Endodermal cell (in vitro differentiated cells): Measurements from ENCODE around the gene RARRES2. TPM values are rescaled to one million over a fixed set of nuclear protein-coding genes. Genes with fewer than 3 reads are reported as not detected.
A peak's percentile ranks its signal among the peaks of the same experiment; 100 is the strongest.

ENCODE experiments used
- DNase-seq: peaks from one replicate; pipeline ENCODE4 v3.0.0-alpha.2; 2017
- H3K27ac ChIP-seq: 2 replicates; pipeline ENCODE4 v1.5.1; 2013; ENCODE audit warnings: mild to moderate bottlenecking, low read depth, low read length, moderate library complexity
- H3K27me3 ChIP-seq: 2 replicates; pipeline ENCODE4 v1.6.1; 2013; ENCODE audit warnings: mild to moderate bottlenecking, low read length, moderate library complexity; ENCODE audit not compliant: insufficient read depth, control insufficient read depth, poor library complexity, severe bottlenecking
- H3K36me3 ChIP-seq: 2 replicates; pipeline ENCODE4 v1.7.0; 2013; ENCODE audit warnings: mild to moderate bottlenecking, low read length, moderate library complexity; ENCODE audit not compliant: control insufficient read depth, insufficient read depth
- H3K4me1 ChIP-seq: one replicate; pipeline ENCODE4 v1.7.0; 2013; ENCODE audit warnings: low read length; ENCODE audit not compliant: control insufficient read depth, insufficient read depth
- H3K4me3 ChIP-seq: 2 replicates; pipeline ENCODE4 v1.5.1; 2013; ENCODE audit warnings: mild to moderate bottlenecking, low read length, moderate library complexity
- H3K9ac ChIP-seq: 2 replicates; pipeline ENCODE4 v1.6.1; 2013; ENCODE audit warnings: mild to moderate bottlenecking, low read length, moderate library complexity; ENCODE audit not compliant: poor library complexity, severe bottlenecking; ENCODE audit errors: extremely low read depth
- H3K9me3 ChIP-seq: 2 replicates; pipeline ENCODE4 v1.6.1; 2013; ENCODE audit warnings: mild to moderate bottlenecking, low read length, moderate library complexity; ENCODE audit not compliant: control insufficient read depth
- H3K27ac Mint-ChIP-seq: 2 replicates; pipeline ENCODE4 v1.8.0; 2020; ENCODE audit warnings: mixed read lengths
- H3K27me3 Mint-ChIP-seq: 2 replicates; pipeline ENCODE4 v1.8.0; 2021; ENCODE audit warnings: mild to moderate bottlenecking, mixed read lengths; ENCODE audit not compliant: insufficient read depth
- H3K36me3 Mint-ChIP-seq: 2 replicates; pipeline ENCODE4 v1.8.0; 2020; ENCODE audit warnings: low read depth, mixed read lengths
- H3K4me1 Mint-ChIP-seq: 2 replicates; pipeline ENCODE4 v1.8.0; 2020; ENCODE audit warnings: mixed read lengths
- H3K4me3 Mint-ChIP-seq: 2 replicates; pipeline ENCODE4 v1.8.0; 2020; ENCODE audit warnings: mild to moderate bottlenecking, moderate library complexity, mixed read lengths
- H3K9me3 Mint-ChIP-seq: 2 replicates; pipeline ENCODE4 v1.8.0; 2020; ENCODE audit warnings: mild to moderate bottlenecking, mixed read lengths
- WGBS, 2 experiments: methylation state at CpG; one replicate each; pipeline versions ENCODE4 v1.1.5 to v1.1.7; 2013; ENCODE audit warnings: missing lambda C conversion rate in 2 of 2, mixed read lengths in 1 of 2; ENCODE audit not compliant: insufficient coverage in 1 of 2, insufficient read length in 1 of 2; 5-methylcytosine and 5-hydroxymethylcytosine counted together
- total RNA-seq, 2 donors: library from RNA; stranded (reverse); fragmentation: NEBNext Ultra II Directional in 1 of 2; extraction: Animal tissue kit (Norgen Biotek cat#: 25700) in 1 of 2; gene quantifications; 2 replicates in 1 of 2; 3 replicates in 1 of 2; pipeline ENCODE4 v1.2.1, GENCODE V29; 2021
- TF ChIP-seq, protein P1 (sequence below): fragments of 200-600 bp; sonication (generic); conservative IDR thresholded peaks from 2 replicates; pipeline ENCODE4 v1.5.0; 2021; ENCODE audit warnings: antibody characterized with exemption, mild to moderate bottlenecking

The RARRES2 gene
- total RNA-seq, 2 donors from 2014 or later = 32.2 to 48.2 TPM

DNA sequence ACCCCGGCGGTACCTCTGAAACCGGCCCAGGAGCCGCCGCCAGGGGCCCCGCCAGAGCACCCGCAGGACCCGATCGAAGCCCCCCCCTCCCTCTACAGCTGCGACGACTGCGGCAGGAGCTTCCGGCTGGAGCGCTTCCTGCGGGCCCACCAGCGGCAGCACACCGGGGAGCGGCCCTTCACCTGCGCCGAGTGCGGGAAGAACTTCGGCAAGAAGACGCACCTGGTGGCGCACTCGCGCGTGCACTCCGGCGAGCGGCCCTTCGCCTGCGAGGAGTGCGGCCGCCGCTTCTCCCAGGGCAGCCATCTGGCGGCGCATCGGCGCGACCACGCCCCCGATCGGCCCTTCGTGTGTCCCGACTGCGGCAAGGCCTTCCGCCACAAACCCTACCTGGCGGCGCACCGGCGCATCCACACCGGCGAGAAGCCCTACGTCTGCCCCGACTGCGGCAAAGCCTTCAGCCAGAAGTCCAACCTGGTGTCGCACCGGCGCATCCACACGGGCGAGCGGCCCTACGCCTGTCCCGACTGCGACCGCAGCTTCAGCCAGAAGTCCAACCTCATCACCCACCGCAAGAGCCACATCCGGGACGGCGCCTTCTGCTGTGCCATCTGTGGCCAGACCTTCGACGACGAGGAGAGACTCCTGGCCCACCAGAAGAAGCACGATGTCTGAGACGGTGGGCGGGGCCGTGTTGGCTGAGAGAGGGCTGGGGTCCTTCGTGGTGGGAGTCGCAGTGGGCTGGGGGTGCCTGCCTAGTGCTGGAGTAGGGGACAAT, 31.0 kb upstream of the RARRES2 start:
- Mint-ChIP-seq H3K36me3 (peaks cover 36% of the 10 kb centered on the region), H3K27me3 (no peaks in the 10 kb centered on the region), H3K9me3 (no peaks in the 10 kb centered on the region), H3K4me1 (peaks cover 53% of the 10 kb centered on the region), H3K27ac (peak overlapping the region; percentile 72), H3K4me3 (no peak overlapping the region)
- Histone ChIP-seq H3K4me1 (peaks cover 26% of the 10 kb centered on the region), H3K9me3 (no peaks in the 10 kb centered on the region), H3K36me3 (peaks cover 37% of the 10 kb centered on the region), H3K9ac (no peak overlapping the region), H3K4me3 (no peak overlapping the region), H3K27me3 (no peaks in the 10 kb centered on the region), H3K27ac (no peak overlapping the region)
- 96% methylated on average over 63 to 79 of the region's 79 CpGs for WGBS, 2 experiments
- DNase-seq = peak; percentile 56
- TF ChIP-seq, protein P1, sequence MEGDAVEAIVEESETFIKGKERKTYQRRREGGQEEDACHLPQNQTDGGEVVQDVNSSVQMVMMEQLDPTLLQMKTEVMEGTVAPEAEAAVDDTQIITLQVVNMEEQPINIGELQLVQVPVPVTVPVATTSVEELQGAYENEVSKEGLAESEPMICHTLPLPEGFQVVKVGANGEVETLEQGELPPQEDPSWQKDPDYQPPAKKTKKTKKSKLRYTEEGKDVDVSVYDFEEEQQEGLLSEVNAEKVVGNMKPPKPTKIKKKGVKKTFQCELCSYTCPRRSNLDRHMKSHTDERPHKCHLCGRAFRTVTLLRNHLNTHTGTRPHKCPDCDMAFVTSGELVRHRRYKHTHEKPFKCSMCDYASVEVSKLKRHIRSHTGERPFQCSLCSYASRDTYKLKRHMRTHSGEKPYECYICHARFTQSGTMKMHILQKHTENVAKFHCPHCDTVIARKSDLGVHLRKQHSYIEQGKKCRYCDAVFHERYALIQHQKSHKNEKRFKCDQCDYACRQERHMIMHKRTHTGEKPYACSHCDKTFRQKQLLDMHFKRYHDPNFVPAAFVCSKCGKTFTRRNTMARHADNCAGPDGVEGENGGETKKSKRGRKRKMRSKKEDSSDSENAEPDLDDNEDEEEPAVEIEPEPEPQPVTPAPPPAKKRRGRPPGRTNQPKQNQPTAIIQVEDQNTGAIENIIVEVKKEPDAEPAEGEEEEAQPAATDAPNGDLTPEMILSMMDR = no peak

DNA sequence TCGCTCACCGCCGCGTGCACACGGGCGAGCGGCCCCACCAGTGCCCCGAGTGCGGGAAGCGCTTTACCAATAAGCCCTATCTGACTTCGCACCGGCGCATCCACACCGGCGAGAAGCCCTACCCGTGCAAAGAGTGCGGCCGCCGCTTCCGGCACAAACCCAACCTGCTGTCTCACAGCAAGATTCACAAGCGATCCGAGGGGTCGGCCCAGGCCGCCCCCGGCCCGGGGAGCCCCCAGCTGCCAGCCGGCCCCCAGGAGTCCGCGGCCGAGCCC, 30.5 kb upstream of the RARRES2 start:
- TF ChIP-seq, protein P1 = no peak
- WGBS, 2 experiments = 95 to 100% methylated on average over 9 to 30 of the region's 30 CpGs
- Histone ChIP-seq H3K4me3 (no peak overlapping the region), H3K36me3 (peaks cover 37% of the 10 kb centered on the region), H3K27me3 (no peaks in the 10 kb centered on the region), H3K9ac (no peak overlapping the region), H3K27ac (no peak overlapping the region), H3K4me1 (peaks cover 26% of the 10 kb centered on the region), H3K9me3 (no peaks in the 10 kb centered on the region)
- H3K4me3 Mint-ChIP-seq = no peak overlapping the region
- H3K4me1 Mint-ChIP-seq = peaks cover 47% of the 10 kb centered on the region
- peak; percentile 44 for DNase-seq
- no peak overlapping the region for H3K27ac Mint-ChIP-seq
- peaks cover 36% of the 10 kb centered on the region for H3K36me3 Mint-ChIP-seq
- no peaks in the 10 kb centered on the region for H3K27me3 Mint-ChIP-seq
- H3K9me3 Mint-ChIP-seq = no peaks in the 10 kb centered on the region

DNA sequence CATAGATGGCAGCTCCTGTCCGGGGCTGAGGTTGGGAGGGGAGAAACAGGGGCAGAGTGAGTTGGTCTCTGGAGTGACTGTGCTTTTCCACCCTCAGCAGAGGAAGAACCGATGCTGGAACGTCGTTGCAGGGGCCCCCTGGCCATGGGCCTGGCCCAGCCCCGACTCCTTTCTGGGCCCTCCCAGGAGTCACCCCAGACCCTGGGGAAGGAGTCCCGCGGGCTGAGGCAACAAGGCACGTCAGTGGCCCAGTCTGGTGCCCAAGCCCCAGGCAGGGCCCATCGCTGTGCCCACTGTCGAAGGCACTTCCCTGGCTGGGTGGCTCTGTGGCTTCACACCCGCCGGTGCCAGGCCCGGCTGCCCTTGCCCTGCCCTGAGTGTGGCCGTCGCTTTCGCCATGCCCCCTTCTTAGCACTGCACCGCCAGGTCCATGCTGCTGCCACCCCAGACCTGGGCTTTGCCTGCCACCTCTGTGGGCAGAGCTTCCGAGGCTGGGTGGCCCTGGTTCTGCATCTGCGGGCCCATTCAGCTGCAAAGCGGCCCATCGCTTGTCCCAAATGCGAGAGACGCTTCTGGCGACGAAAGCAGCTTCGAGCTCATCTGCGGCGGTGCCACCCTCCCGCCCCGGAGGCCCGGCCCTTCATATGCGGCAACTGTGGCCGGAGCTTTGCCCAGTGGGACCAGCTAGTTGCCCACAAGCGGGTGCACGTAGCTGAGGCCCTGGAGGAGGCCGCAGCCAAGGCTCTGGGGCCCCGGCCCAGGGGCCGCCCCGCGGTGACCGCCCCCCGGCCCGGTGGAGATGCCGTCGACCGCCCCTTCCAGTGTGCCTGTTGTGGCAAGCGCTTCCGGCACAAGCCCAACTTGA, 29.9 kb upstream of the RARRES2 start:
- H3K27me3 Mint-ChIP-seq = no peaks in the 10 kb centered on the region
- H3K4me1 ChIP-seq = peaks cover 26% of the 10 kb centered on the region
- H3K9ac ChIP-seq = no peak overlapping the region
- no peak overlapping the region for H3K4me3 ChIP-seq
- no peak overlapping the region for H3K27ac ChIP-seq
- peaks cover 37% of the 10 kb centered on the region for H3K36me3 ChIP-seq
- no peak for DNase-seq
- no peaks in the 10 kb centered on the region for H3K9me3 Mint-ChIP-seq
- no peak overlapping the region for H3K4me3 Mint-ChIP-seq
- H3K27me3 ChIP-seq = no peaks in the 10 kb centered on the region
- no peaks in the 10 kb centered on the region for H3K9me3 ChIP-seq
- H3K36me3 Mint-ChIP-seq = peaks cover 36% of the 10 kb centered on the region
- H3K27ac Mint-ChIP-seq = peak overlapping the region; percentile 84
- TF ChIP-seq, protein P1 = no peak
- 95 to 97% methylated on average over 21 to 48 of the region's 48 CpGs for WGBS, 2 experiments
- peaks cover 44% of the 10 kb centered on the region for H3K4me1 Mint-ChIP-seq
